ENCODE data around the gene EN1. TPM values are rescaled to one million over a fixed set of nuclear protein-coding genes. Genes with fewer than 3 reads are reported as not detected.

The EN1 gene
- total RNA-seq, 1 donor from 2014 or later = not detected

- peaks cover 30% of the 10 kb centered on the region for H3K27me3 Mint-ChIP-seq (ENCODE audit: insufficient read depth, low read depth)
- H3K27ac Mint-ChIP-seq = no peak overlapping the region
Observed at GRCh38 chr2:118880501-118880900, 33.1 kb upstream of the EN1 start.

GRCh38 chr2:118878531-118879149 is 31.2 kb upstream of the EN1 start:
- Mint-ChIP-seq H3K36me3 (no peaks in the 10 kb centered on the region), H3K27me3 (ENCODE audit: insufficient read depth, low read depth) (peaks cover 27% of the 10 kb centered on the region), H3K4me3 (no peak overlapping the region), H3K27ac (no peak overlapping the region), H3K9me3 (no peaks in the 10 kb centered on the region), H3K4me1 (no peaks in the 10 kb centered on the region)
- H3F3A ChIP-seq (ENCODE audit: low read depth) = no peaks in the 10 kb centered on the region
- no peak overlapping the region for H3K27ac ChIP-seq
- H3K27me3 ChIP-seq = peaks cover 26% of the 10 kb centered on the region
- no peaks in the 10 kb centered on the region for H3K36me3 ChIP-seq
- no peak for DNase-seq (ENCODE audit: low spot score)
- no peaks in the 10 kb centered on the region for H3K9me3 ChIP-seq (ENCODE audit: low read depth)
- no peak overlapping the region for H2AFZ ChIP-seq (replicated peaks)
- TF ChIP-seq EZH2phosphoT487 (IDR thresholded peaks at IDR 0.05) (no peak), EZH2 (IDR thresholded peaks at IDR 0.05) (no peak), CTCF (IDR thresholded peaks at IDR 0.05) (no peak)
- no peak overlapping the region for H3K4me2 ChIP-seq
- H3K9ac ChIP-seq = no peak overlapping the region
- H3K79me2 ChIP-seq (ENCODE audit: low read depth) = no peaks in the 10 kb centered on the region
- H3K4me3 ChIP-seq = no peak overlapping the region
- no peaks in the 10 kb centered on the region for H3K4me1 ChIP-seq
- H4K20me1 ChIP-seq (ENCODE audit: low read depth) = peaks cover 9% of the 10 kb centered on the region

More at GRCh38 chr2:118880501-118880900, 33.1 kb upstream of the EN1 start:
- Histone ChIP-seq H4K20me1 (ENCODE audit: low read depth) (peaks cover 5% of the 10 kb centered on the region), H3K4me3 (no peak overlapping the region), H3K4me1 (no peaks in the 10 kb centered on the region), H3K36me3 (no peaks in the 10 kb centered on the region), H3K4me2 (no peak overlapping the region), H2AFZ (replicated peaks) (no peak overlapping the region), H3K27ac (no peak overlapping the region), H3K79me2 (ENCODE audit: low read depth) (no peaks in the 10 kb centered on the region), H3K9ac (no peak overlapping the region), H3K9me3 (ENCODE audit: low read depth) (no peaks in the 10 kb centered on the region), H3K27me3 (peaks cover 28% of the 10 kb centered on the region), H3F3A (ENCODE audit: low read depth) (no peaks in the 10 kb centered on the region)
- Mint-ChIP-seq H3K4me3 (no peak overlapping the region), H3K4me1 (no peaks in the 10 kb centered on the region), H3K9me3 (no peaks in the 10 kb centered on the region), H3K36me3 (no peaks in the 10 kb centered on the region)
- TF ChIP-seq EZH2phosphoT487 (IDR thresholded peaks at IDR 0.05) = no peak
- no peak for TF ChIP-seq CTCF (IDR thresholded peaks at IDR 0.05)
- no peak for TF ChIP-seq EZH2 (IDR thresholded peaks at IDR 0.05)
- DNase-seq (ENCODE audit: low spot score) = no peak

- H3K27me3 Mint-ChIP-seq (ENCODE audit: insufficient read depth, low read depth) = peaks cover 9% of the 10 kb centered on the region
- H3K4me2 ChIP-seq = no peak overlapping the region
Observed at GRCh38 chr2:118875318-118875717, 27.9 kb upstream of the EN1 start.

More at GRCh38 chr2:118875318-118875717, 27.9 kb upstream of the EN1 start:
- H3K4me3 Mint-ChIP-seq = no peak overlapping the region
- H3K27ac Mint-ChIP-seq = no peak overlapping the region
- no peaks in the 10 kb centered on the region for H3K9me3 Mint-ChIP-seq
- H3K36me3 Mint-ChIP-seq = no peaks in the 10 kb centered on the region
- Histone ChIP-seq H3K27ac (no peak overlapping the region), H3F3A (ENCODE audit: low read depth) (no peaks in the 10 kb centered on the region), H2AFZ (replicated peaks) (no peak overlapping the region), H3K36me3 (no peaks in the 10 kb centered on the region), H4K20me1 (ENCODE audit: low read depth) (peaks cover 4% of the 10 kb centered on the region), H3K4me1 (no peaks in the 10 kb centered on the region), H3K27me3 (peaks cover 12% of the 10 kb centered on the region), H3K79me2 (ENCODE audit: low read depth) (no peaks in the 10 kb centered on the region), H3K9me3 (ENCODE audit: low read depth) (no peaks in the 10 kb centered on the region), H3K4me3 (no peak overlapping the region), H3K9ac (no peak overlapping the region)
- no peaks in the 10 kb centered on the region for H3K4me1 Mint-ChIP-seq
- no peak for TF ChIP-seq EZH2 (IDR thresholded peaks at IDR 0.05)
- TF ChIP-seq CTCF (IDR thresholded peaks at IDR 0.05) = no peak
- TF ChIP-seq EZH2phosphoT487 (IDR thresholded peaks at IDR 0.05) = no peak
- DNase-seq (ENCODE audit: low spot score) = no peak

Measured in neural progenitor cell (in vitro differentiated cells).